Measurements from ENCODE around the gene RAD9A.

GRCh38 chr11:67421430-67422031 lies 29.7 kb downstream of the RAD9A start:
- TF ChIP-seq EZH2 (optimal IDR thresholded peaks at IDR 0.05; ENCODE audit: low read depth, low read length) (no peak), CTCF (IDR thresholded peaks at IDR 0.05; ENCODE audit: low read length) (no peak), EZH2phosphoT487 (IDR thresholded peaks at IDR 0.05; ENCODE audit: low read length) (no peak)
